ENCODE data around the gene ARHGEF39.

ARHGEF39 gene

DNA sequence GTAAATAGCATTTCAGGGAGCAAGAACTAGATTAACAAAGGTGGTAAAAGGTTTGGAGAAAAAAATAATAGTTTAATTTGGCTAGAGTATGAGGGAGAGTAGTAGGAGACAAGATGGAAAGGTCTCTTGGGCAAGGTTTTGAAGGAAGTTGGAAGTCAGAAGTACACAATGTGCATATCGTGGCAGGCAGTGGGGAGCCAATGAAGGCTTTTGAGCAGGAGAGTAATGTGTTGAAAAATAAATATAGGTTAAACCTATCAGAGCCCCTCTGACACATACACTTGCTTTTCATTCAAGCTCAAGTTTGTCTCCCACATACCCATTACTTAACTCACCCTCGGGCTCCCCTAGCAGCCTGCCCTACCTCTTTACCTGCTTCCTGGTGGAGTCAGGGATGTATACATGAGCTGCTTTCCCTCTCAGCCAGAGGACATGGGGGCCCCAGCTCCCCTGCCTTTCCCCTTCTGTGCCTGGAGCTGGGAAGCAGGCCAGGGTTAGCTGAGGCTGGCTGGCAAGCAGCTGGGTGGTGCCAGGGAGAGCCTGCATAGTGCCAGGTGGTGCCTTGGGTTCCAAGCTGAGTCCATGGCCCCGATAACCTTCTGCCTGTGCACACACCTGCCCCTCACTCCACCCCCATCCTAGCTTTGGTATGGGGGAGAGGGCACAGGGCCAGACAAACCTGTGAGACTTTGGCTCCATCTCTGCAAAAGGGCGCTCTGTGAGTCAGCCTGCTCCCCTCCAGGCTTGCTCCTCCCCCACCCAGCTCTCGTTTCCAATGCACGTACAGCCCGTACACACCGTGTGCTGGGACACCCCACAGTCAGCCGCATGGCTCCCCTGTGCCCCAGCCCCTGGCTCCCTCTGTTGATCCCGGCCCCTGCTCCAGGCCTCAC lies 8.4 kb upstream of the ARHGEF39 start, which contains the start of gene CA9:
Gene CA9 (plus strand): TSS at position 797 of the 893 bp plus-strand sequence. CDS start 32 bp downstream, at position 829.
- DNase-seq: no peak

DNA sequence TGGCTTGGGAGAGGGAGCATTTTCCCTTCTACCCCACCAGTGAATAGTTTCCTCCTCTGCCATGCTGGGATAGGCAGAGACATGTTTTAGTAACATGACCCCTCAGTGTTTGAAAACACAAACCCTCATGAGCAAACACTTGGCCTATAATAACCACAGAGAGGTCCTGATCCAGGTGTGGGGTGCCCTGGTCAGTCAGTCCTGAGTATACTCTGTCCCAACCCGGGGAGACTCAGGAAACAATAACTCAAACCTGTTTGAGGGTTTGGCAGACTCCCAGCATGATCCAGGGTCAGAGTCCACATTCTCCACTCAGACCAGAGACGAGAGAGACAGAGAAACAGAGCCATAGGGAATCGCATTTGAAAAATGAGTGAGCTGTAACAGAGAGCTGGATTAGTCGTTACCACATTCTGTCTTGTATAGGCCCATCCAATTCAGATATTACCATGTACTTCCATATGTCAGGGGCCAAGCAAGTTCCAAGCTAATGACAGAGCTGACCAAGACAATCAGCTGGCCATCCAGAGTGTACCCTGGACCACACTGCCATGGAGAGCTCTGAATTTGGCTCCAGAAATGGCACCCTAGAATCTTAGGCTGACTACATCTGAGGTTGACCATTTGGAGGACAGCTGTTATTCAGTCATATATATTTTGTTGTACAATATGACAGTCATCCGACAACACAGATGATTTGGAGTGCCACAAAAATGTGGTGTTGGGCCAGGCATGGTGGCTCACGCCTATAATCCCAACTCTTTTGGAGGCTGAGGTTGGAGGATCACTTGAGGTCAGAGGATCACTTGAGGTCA lies 4.5 kb upstream of the ARHGEF39 start:
- no peak for DNase-seq

DNA sequence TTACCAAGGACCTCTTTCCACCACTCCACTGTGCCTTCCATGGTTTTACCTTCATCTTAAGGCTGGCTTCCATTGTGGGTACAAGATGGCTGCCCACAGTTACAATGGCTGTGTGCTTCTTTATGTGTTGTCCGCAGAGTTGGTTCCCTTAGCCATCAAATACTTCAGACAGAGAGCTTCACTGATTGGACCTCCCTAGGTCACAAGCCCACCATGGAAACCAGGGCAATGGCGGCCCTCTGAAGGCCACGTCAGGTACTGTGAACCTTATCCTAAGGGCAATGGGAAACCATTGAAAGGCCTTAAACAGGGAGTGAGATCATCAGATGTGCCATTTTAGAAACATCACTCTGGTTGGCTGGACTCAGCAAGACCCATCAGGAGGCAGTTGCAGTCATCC lies 2.9 kb upstream of the ARHGEF39 start:
- DNase-seq: no peak

DNA sequence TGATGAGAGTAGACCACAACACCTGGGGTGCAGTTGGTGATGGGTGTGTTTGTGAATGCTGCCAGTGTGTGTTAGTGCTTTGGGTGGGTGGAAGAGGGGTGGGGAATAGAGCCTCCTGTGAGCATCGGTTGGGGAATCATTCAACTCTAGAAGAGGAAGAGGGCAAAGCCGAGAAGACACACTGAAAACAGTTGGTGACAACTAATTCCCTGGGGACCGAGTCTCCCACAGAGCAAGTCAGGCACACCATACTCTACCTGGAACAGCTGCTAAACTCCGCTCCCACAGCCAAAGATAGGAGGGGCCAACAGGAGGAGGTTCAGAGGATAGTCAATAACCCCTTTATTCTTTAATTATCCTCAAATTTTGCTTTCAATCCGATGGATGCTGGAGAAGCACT lies 1.6 kb upstream of the ARHGEF39 start:
- no peak for DNase-seq

DNA sequence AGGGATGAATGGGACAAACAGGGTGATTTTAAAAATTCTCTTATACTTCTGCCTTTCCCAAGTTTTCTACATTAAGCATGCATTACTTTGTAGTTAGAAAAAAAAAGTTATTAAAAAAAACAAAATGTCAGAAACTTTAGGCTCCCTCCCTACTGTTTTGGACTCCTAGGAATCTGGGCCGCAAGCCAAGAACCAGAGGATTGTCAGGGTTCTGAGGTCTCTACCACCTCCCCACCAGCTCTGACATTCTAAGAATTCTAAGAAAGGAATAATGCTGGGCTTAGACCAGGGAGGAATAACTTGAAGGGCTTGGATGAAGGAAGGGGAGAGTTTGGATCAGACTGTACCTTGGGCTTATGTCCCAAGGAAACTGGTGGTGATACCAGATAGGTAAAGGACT lies 1.1 kb upstream of the ARHGEF39 start:
- DNase-seq: no peak

DNA sequence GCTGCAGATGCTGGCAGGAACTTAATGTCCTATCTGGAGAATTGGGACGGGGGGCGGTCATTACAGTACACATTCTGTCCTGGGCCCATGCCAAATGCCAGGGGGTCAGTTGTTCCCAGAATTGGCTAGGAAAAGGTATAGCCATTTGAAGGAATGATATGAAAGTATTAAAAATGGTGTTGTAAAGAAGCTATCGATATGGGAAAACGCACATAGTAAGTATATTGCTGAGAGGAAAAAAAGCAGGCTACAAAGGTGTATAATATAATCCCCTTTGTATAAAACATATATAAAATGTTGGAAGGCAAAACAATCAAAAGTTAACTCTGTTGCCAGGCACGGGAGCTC lies 450 bp upstream of the ARHGEF39 start:
- DNase-seq: no peak

DNA sequence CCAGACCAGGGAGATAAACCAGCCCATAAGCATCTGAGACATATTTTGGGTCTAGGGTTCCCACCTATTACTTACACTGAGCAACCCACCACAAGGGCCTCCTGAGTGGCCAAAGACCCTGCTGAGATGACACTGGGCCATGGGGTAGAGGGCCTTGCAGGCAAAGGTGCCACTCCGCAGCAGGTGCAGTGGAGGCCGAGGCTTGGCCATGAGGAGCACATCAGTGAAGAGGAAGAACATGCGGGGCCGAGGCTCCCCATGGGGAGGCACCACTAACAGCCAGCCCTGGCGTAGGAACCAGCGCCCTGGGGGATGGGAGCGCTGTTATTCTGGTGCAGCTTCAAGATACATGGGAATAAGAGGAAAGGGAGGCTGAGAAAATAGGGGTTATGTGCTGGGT lies 2.6 kb downstream of the ARHGEF39 start:
- no peak for DNase-seq

DNA sequence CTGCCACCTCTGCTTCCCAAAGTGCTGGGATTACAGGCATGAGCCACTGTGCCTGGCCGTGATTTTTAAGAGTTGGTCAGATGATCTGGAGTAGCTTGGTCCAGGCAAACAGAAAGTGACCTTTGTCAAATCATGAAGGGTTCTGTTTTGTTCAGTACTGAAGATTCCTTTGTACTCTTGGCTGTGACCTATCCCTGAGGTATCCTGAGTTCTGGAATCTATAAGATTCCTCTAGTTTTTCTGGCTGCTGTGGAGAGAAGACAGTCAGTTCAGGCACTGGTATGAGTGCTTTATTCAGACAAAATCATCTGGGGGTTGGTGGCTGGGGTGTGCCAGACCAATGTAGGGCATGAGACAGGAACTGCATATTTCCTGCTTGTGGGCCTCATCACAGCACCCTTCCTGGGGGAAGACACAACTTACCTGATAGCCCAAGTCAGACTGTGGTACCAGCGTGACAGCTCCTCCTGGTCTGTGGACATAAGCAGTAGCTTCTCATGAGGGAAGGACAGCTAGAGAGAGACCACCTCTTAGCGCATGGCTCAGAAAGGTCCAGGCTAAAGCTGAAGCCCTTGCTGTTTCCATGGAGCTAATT lies 3.1 kb downstream of the ARHGEF39 start:
- DNase-seq: peak; percentile 26

DNA sequence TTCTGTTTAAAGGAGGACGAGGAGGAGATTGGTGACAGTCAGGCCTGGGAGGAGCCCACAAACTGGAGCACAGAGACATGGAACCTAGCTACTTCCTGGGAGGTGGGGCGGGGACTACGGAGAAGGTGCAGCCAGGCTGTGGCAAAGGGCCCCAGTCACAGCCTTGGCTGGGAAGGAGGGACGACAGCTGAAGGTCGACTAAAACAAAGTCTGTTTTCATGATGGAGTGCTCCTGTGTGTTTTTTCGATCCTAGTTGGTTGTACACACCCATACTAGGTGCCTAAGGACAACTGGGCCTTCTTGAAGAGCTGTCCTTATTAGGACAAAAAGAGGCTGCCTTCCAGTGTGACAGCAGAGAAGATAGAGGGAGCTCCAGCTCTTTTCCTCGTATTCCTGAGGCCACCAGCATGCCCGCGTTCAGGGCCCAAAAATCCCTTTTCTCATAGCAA lies 4.0 kb downstream of the ARHGEF39 start:
- DNase-seq: no peak

DNA sequence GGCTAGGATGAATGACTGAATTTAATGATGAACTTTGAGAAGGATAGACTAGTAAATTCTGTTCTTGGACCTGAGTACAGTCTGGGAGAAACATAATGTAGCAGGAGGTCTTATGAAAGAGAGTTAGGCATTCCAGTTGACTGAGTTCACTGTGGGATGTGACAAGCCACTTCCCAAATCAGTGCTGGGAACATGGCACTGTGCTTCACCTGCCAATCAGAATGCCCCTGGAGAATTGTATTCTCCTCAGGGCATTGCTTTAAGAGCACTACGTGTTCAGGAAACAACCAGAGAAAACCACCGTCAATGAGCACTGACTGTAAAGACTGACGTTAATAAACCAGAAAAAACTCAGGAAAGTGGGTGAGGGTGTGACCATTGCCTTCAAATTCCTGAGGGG lies 5.7 kb downstream of the ARHGEF39 start:
- DNase-seq: no peak

DNA sequence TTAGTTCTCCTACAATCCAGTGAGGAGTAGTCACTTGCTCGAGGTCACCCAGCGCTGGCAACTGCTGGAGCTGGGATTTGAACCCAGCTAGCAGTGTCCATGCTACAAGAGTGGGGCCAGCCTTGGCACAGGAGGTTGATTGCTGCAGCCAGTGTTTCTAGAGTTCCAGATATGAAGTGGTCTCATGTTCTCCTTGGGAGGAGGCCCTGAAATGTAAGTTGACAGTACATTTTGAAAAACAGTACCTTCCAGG lies 6.1 kb downstream of the ARHGEF39 start:
- DNase-seq: no peak

DNA sequence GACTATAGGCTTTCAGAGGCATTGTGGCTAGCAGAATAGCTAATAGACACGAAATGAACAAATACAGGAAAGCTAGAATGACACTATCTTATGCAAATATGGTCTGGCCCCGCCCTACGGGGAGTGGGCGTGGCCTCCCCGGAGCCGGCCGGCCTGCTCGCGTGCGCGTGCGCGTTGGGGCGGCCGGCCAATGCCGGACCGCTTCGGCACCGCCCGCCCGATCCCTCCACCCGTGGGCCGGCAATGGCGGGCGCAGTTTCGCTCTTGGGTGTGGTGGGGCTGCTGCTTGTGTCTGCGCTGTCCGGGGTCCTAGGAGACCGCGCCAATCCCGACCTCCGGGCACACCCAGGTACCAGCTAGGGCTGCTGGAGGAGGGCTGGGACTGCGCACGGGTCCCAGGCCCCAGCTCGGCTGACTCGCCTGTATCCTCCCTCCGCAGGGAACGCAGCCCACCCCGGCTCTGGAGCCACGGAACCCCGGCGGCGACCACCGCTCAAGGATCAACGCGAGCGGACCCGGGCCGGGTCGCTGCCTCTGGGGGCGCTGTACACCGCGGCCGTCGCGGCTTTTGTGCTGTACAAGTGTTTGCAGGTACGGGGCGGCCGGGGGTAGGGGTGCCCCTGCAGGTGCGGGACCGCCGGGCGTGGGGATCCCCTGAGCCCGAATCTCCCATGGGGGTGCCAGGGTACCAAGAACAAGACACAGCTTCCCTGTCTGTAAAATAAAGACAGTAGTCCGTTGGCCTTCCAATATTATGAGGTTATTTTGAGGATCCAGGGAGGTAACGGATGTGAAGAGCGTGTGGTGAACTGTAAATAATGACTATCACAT lies 6.6 kb downstream of the ARHGEF39 start, which contains the start of gene CCDC107:
Gene CCDC107 (plus strand): TSS at position 156 of the 831 bp plus-strand sequence. CDS start 88 bp downstream, at position 244.
- DNase-seq: peak; percentile 81

DNA sequence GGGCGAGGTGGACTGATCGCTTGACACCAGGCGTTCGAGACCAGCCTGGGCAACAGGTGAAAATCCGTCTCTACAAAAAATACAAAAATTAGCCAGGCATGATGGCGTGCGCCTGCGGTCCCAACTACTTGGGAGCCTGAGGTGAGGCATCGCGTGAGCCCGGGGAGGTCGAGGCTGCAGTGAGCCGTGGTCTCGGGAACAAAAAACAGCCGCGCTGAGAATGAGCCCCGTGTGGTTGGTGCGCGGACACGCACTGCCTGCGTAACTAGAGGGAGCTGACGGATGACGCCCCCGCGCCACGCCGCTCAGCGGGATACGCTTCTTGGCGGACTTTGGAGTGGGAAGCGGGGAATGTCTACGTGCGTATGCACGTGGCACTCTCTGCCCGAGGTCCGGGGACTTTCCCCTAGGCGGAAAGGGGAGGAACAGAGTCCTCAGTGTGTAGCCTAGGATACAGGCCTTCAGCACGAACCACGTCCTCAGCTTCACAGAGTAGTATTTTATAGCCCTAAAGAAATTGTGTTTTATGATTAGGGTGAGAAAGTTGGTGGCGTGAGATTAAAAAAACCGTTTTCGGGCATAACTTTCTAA lies 7.4 kb downstream of the ARHGEF39 start, which contains the start of gene RMRP:
Gene RMRP (minus strand): TSS at position 474 of the 591 bp plus-strand sequence.
- DNase-seq: peak; percentile 96

DNA sequence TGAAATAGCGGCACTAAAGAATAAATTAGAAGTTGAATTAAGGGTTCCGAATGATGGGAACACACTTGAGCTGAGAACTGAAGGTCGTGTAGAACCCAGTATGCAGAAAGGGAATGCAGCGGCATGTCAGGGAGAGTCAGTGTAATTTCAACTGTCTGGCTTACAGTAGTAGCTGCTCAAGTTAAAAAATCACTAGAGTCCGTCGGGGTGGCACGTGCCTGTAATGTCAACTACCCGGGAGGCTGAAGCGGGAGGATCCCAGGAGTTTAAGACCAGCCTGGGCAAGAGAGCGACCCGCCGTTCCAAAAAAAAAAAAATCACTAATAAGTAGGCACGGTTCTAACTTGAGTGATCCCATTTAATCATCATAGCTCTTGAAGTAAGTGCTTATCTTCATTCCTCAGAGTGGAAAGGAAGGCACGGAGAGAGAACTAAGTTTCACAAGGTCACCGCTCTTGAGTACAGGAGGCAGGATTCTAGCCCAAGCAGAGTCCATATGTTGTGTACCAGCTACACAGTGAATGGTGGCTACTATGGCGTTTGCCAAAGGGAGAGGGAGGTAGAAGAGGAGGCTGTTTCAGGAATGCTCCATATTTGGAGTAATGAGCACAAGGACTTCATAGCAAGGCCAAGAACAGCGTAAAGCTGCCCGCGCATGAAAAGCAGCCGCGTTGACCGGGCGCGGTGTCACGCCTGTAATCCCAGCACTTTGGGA lies 8.0 kb downstream of the ARHGEF39 start:
- no peak for DNase-seq

DNA sequence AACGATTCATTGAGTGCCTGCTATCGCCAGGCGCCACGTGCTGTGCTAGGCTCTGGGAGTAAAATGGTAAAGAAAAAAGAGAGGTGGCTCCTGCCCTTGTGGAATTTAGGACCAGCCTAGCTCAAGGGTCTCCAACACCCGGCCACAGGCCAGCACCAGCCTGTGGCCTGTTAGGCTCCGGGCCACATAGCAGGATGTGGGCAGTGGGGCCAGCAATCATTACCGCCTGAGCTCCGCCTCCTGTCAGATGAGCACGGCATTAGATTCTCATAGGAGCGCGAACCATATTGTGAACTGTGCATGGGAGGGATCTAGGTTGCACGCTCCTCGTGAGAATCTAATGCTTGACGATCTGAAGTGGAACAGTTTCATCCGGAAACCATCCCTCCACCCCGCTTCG lies 8.6 kb downstream of the ARHGEF39 start:
- no peak for DNase-seq

DNA sequence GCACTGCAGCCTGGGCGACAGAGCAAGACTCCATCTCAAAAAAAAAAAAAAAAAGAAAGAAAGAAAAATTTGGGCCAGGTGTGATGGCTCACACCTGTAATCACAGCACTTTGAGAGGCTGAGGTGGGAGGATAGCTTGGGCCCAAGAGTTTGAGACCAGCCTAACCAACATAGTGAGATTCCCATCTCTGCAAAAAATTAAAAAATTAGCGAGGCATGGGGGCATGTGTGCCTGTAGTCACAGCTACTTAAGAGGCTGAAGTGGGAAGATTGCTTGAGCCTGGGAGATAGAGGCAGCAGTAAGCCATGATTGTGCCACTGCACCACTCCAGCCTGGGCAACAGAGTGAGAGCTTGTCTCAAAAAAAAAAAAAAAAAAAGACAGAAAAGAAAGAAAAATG lies 11.4 kb downstream of the ARHGEF39 start:
- DNase-seq: no peak

DNA sequence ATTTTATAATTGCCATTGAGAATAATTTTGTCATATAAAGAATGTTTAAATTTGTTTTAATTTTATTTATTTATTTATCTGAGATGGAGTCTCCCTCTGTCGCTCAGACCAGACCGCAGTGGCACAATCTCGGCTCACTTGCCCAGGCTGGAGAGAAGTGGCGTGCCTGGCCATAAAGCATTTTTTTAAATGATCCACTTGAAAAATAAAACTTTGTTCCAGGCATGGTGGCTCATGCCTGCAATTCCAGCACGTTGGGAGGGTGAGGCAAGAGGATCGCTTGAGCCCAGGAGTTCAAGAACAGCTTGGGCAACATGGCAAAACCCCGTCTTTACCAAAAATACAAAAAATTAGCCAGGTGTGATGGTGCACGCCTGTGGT lies 12.2 kb downstream of the ARHGEF39 start:
- DNase-seq: no peak

DNA sequence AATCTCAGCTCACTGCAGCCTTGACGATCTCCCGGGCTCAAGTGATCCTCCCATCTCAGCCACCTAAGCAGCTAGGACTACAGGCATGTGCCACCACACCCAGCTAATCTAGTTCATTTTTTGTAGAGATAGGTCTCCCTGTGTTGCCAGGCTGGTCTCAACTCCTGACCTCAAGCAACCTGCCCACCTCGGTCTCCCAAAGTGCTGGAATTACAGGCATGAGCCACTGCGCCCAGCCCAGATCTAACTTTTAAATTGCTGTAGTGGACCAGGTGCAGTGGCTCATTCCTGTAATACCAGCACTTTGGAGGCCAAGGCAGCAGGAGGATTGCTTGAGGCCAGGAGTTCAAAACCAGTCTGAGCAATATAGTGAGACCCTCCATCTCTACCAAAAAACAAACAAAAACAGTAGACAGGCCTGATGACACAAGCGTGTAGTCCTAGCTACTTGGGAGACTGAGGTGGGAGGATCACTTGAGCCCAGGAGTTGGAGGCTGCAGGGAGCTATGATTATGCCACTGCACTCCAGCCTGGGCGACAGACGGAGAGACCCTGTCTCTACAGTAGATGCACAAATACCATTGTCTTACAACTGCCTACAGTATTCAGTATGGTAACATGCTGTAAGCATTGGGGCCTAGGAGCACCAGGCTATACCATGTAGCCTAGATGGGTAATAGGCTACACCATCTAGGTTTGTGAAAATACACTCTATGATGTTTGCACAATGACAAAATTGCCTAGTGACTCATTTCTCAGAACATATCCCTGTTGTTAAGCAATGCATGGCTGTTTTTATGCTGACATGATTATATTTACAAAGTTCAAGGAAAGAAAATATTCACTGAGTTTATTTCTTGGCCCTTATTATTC lies 12.8 kb downstream of the ARHGEF39 start:
- DNase-seq: no peak

DNA sequence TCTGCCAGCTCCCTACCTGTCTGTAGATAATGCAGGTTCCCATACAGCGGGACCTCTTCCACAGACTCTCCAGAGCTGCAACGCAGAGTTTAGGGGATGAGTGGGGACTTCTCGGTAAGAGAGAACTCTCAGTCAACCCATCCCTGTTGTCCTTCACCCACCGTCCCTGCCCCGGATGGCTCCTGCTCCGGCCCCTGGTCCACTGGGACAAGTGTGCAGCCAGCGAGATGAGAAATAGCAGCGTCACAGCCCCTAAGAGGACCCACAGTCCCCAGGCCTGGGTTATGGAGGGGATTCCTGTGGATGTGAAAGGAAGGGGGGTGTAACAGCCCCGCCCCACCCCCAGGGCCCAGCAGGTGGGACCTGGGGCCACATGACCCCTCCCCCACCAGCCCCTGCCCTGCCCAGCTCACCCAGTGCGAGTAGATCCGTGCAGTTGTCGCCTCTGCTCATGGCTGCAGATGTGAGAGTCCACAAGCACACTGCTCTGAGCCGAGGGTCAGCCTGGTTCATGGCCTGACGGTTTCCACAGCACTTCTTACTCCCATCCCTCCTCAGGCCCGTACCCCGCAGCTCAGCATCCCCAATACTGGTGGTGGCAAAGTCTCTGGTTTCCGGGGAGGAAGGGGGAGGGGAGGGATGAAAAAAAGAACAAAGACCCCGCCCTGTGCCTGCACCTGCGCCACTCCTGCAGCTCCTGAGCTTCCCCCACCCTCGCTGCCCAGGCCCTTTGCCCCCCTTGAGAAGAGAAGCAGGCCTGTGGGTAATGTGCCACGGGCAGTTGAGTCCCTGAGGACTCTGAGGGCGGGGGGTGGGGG lies 14.4 kb downstream of the ARHGEF39 start, which contains the start of gene SIT1:
Gene SIT1 (minus strand): TSS at position 591 of the 818 bp plus-strand sequence. CDS start 78 bp downstream, at position 513.
- DNase-seq: peak; percentile 30
